NCI-H1930 (cell line): ENCODE results near the gene ZNF26.

Experiments
- DNase-seq, 2 experiments: peaks; one replicate each; lab custom pipeline; 2025; lab: John Stamatoyannopoulos, UW

ZNF26 gene

GRCh38 chr12:133061954-133062353, 75.8 kb downstream of the ZNF26 start:
- no peak for DNase-seq

DNA sequence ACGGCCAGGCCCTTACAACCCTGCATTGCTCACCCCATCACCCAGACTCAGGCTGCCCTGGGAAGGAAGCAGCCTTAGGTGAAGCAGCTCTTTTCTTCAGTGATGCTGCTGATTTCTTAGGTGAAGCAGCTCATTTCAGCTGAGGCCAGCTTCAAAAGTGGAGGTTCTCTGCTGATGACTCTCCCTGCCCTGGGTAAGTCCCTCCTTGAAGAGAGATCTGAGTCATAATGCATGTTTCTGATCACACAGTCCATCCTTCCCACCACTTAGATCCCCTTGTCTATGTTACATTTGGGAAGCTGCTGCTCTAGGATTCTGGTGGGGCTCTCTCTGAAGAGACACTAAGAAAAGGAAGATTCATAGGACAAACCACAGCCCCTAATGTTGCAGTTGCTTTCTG, 77.4 kb downstream of the ZNF26 start:
- DNase-seq = no peak

GRCh38 chr12:133073836-133074235, 87.7 kb downstream of the ZNF26 start:
- no peak for DNase-seq
